GM19351 (cell line): ENCODE measurements around the gene AQP9.

Experiments used
- ATAC-seq: cut with Tn5 transposase; IDR thresholded peaks from one replicate; pipeline ENCODE4 v1.9.1; 2021; ENCODE audit warnings: mild to moderate bottlenecking, moderate library complexity; ENCODE audit not compliant: unreplicated experiment

The AQP9 gene

DNA sequence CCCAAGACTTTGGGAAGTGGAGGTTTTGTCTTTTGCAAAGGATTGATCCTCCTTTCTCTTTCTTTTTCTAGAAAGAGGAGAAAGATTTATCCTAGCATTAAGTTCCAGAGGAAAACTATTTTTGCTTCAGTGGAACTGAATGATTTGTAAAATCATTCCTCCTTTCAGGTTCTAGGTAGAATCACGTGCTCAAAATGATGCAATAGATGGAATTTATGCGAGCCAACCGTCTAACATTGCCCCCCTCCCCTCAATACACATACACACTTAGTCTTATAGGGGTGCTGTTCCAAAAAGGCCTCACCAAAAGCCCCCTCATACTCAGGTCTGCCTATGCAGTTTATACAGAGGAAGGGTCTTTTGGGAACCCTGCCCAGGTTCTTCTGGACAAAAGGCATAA lies 85.3 kb downstream of the AQP9 start:
- no peak for ATAC-seq

DNA sequence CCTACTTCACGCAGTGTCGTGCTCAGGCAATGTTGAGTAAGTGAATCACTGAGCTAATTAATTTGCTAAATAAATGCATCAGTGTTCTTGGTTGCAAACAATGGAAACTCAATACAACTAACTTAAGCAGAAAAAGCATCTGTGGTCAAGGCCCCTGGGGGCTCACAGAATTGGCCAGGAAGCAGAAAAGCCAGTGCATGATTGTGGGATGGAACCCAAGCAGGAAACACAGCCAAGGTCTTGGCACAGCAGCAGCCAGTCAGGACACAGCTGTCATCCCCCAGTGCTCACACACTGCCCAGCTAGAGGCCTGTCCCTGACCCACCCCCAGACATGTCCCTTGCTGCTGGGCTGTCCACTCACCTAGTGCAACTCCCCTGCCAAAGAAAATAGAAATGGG lies 85.9 kb downstream of the AQP9 start:
- no peak for ATAC-seq

DNA sequence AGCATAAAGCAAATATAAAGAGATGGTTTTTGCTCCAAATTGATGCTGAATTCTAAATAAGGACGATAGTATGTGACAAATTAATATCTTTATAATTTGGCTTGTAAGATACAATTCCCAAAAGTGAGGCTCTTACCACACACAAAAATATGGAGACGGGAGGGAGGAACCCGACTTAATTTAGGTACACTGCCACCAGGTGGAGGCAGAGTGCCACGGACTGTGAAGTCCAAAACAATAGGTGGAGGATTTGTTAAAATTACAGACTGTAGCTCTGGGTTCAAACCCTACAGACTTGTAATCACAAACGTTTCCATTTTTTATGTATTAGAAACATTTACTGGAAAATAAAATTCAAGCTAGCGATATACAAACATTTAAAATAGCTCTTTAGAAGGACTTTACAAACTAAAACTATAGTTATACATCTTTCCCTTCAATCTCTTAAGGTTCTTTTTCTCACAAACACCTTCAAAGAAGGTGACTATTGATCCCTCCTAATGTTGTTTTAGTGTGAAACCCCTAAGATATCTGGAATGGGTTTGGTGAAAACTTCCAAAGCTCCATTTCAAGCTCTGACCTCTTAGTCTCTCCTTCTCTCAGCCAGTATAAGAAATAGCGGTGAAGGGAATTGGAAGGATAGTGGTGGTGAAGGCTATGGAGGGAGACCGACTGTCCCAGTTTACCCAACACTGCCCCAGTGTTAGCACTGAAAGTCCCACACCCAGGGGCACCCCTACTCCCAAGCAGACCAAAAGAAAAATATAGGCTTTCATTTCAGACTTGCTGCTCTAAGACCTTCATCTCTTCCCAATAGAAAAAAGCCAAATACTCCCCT lies 89.7 kb downstream of the AQP9 start:
- ATAC-seq: no peak

DNA sequence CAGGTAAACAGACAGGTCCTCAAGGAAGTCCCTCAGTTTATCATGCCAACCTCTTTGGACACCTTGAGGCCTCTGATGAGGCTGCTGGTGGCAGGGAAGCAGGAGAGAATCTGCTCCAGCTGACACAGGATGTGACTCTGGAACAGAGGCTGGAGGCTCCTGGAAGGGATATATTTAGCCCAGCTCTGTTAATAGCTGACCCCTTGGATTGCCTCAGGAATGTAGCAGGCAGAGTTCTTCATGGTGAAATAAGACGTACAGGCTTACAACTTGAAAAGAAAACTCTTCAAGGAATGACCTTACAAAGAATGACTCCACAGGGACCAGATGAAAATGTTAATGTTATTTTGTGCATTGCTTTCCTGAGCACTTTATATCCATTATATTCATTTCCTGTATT lies 90.5 kb downstream of the AQP9 start:
- no peak for ATAC-seq

DNA sequence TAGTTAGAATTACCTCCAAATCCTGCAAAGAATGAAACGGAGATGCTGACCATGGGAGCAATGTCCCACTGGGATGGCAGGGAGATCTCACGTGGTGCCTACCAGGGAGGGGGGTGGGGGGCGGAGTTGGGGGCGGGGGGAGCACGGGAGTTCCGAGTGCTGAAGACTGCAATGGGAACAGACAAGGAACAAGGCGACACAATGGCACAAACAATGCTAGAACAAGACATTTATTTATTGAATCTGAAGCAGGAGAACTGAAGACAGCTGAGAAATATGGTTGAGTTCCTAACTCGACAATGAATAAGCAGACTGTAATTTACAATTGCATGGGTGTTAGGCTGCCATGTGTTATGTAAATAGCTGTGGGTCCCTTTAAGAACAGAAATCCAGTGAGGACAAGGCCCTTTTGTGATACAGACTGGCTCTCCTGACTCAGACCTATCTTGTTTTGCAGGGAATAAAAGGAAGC lies 91.2 kb downstream of the AQP9 start:
- ATAC-seq: no peak

DNA sequence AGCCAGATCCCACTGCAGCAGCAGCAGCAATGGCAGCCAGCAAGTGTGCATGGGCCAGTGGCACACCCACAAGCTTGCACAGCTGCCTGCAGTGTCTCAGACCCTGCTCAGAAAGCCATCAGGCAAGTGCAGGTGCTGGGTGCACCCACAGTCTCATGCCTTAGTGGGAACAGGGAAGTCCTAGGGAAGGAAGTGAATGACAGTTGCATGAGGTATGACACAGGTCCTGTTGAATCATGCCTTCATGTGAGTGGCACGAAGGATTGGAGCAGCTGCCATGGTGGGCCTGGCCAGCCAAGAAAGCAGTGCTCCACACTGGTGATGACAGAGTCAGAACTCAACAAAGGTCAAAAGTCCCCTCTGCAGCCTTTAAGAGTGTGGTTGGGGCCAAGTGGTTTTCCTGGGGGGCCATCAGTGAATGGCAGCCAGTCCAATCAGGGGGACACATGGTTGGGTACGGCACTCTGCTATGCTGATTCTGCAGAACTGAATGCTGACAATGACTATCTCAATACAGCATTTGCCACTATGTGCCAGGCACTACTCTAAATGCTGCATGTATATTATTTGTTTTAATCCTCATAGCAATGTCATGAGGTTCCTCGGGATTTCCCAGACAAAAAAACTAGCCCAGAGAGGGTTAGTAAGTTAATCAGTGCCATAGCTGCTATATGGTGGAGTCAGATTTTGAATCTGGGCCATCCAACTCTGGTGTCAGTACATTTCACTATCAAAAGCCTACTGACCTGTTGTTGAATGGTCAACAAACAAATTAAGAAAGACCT lies 94.3 kb downstream of the AQP9 start:
- ATAC-seq: no peak

DNA sequence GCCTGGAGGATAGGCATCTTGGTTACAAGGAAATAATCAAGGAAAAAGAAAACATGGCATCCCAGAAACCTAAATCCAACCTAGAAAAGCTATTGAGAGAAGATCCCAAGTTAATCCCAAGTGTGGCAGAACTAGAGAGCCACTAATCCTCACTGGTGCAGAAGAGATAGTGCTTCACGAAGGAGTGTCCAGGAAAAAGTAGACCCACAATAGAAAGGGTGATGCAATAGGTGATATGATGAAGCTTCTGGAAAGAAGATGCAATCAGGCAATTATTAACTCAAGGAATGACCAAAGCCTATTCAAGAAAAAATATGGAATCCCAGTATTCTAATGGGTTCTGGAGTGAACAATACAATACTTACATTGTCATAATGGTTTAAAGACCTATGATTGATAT lies 95.2 kb downstream of the AQP9 start:
- ATAC-seq: no peak
